DOHH2 (cell line): ENCODE results near the gene CASS4.

ENCODE experiments used
- H3F3A ChIP-seq: fragments of 200-600 bp; sonication (generic), shearing (Covaris generic); 2 replicates; pipeline ENCODE4 v1.6.0; 2016; ENCODE audit warnings: antibody characterized with exemption, mild to moderate bottlenecking; ENCODE audit not compliant: control insufficient read depth, insufficient read depth
- H3K27ac ChIP-seq: fragments of 200-600 bp; sonication (generic); 2 replicates; pipeline ENCODE4 v1.5.1; 2014; ENCODE audit warnings: low read depth, mild to moderate bottlenecking, low read length, moderate library complexity
- H3K27me3 ChIP-seq: fragments of 200-600 bp; sonication (generic); 2 replicates; pipeline ENCODE4 v1.6.1; 2014; ENCODE audit warnings: mild to moderate bottlenecking, low read length, mixed read lengths; ENCODE audit not compliant: control insufficient read depth
- H3K36me3 ChIP-seq: fragments of 200-600 bp; sonication (generic); 2 replicates; pipeline ENCODE4 v1.6.1; 2014; ENCODE audit warnings: mild to moderate bottlenecking, low read length, moderate library complexity, mixed read lengths; ENCODE audit not compliant: control insufficient read depth
- H3K4me1 ChIP-seq: fragments of 200-600 bp; sonication (generic); 2 replicates; pipeline ENCODE4 v1.6.1; 2014; ENCODE audit warnings: mild to moderate bottlenecking, low read length, mixed read lengths; ENCODE audit not compliant: control insufficient read depth
- H3K4me2 ChIP-seq: fragments of 200-600 bp; sonication (generic); 2 replicates; pipeline ENCODE4 v1.6.0; 2014; ENCODE audit warnings: mild to moderate bottlenecking, low read length, moderate library complexity
- H3K4me3 ChIP-seq: fragments of 200-600 bp; sonication (generic); 2 replicates; pipeline ENCODE4 v1.5.1; 2014; ENCODE audit warnings: mild to moderate bottlenecking, low read length, mixed read lengths
- H3K79me2 ChIP-seq: fragments of 200-600 bp; sonication (generic); 2 replicates; pipeline ENCODE4 v1.6.1; 2014; ENCODE audit warnings: mild to moderate bottlenecking, low read length, mixed read lengths; ENCODE audit not compliant: control insufficient read depth
- H3K9me2 ChIP-seq: fragments of 200-600 bp; sonication (generic); replicated peaks from 2 replicates; pipeline ENCODE4 v1.6.1; 2014; ENCODE audit warnings: mild to moderate bottlenecking, low read length, mixed read lengths; ENCODE audit not compliant: control insufficient read depth
- H3K9me3 ChIP-seq: fragments of 200-600 bp; sonication (generic); 2 replicates; pipeline ENCODE4 v1.6.1; 2014; ENCODE audit warnings: antibody characterized with exemption, low read length, mixed read lengths; ENCODE audit not compliant: control insufficient read depth, insufficient read depth
- H4K20me1 ChIP-seq: fragments of 200-600 bp; sonication (generic); 2 replicates; pipeline ENCODE4 v1.6.0; 2014; ENCODE audit warnings: low read depth, mild to moderate bottlenecking, antibody characterized with exemption, low read length, moderate library complexity; ENCODE audit not compliant: control insufficient read depth, insufficient read depth
- CTCF ChIP-seq: fragments of 200-600 bp; sonication (generic); IDR thresholded peaks from one replicate; pipeline ENCODE4 v1.5.1; 2014; ENCODE audit warnings: antibody characterized with exemption, mild to moderate bottlenecking, low read depth, low read length; ENCODE audit not compliant: poor library complexity, severe bottlenecking
- EZH2phosphoT487 ChIP-seq: fragments of 200-600 bp; sonication (generic); IDR thresholded peaks from 2 replicates; pipeline ENCODE4 v1.6.1; 2017; ENCODE audit warnings: borderline replicate concordance, mild to moderate bottlenecking, antibody characterized with exemption, low read length, moderate library complexity, mixed read lengths

Gene CASS4

GRCh38 chr20:56417911-56418310, 5.9 kb downstream of the CASS4 start:
- Histone ChIP-seq H3K9me2 (no peaks in the 10 kb centered on the region), H3K79me2 (no peaks in the 10 kb centered on the region), H3K27ac (no peak overlapping the region), H3K36me3 (no peaks in the 10 kb centered on the region; the same call in 1 of the 2 replicates), H3K4me1 (no peaks in the 10 kb centered on the region), H3K9me3 (no peaks in the 10 kb centered on the region), H3K27me3 (no peaks in the 10 kb centered on the region), H4K20me1 (no peaks in the 10 kb centered on the region), H3K4me2 (no peak overlapping the region), H3K4me3 (no peak overlapping the region), H3F3A (no peaks in the 10 kb centered on the region)
- TF ChIP-seq CTCF (no peak), EZH2phosphoT487 (no peak)

- Histone ChIP-seq H3K79me2 (no peaks in the 10 kb centered on the region), H4K20me1 (no peaks in the 10 kb centered on the region), H3K9me3 (no peaks in the 10 kb centered on the region), H3F3A (no peaks in the 10 kb centered on the region), H3K4me2 (no peak overlapping the region), H3K4me3 (no peak overlapping the region), H3K27me3 (no peaks in the 10 kb centered on the region), H3K27ac (no peak overlapping the region), H3K4me1 (no peaks in the 10 kb centered on the region), H3K9me2 (no peaks in the 10 kb centered on the region), H3K36me3 (no peaks in the 10 kb centered on the region)
- no peak for TF ChIP-seq EZH2phosphoT487
- no peak for TF ChIP-seq CTCF
Observed at GRCh38 chr20:56418385-56418861, 6.4 kb downstream of the CASS4 start.

GRCh38 chr20:56420028-56420427, 8.0 kb downstream of the CASS4 start:
- no peaks in the 10 kb centered on the region for H3K4me1 ChIP-seq
- H3K27ac ChIP-seq: no peak overlapping the region
- H3K4me2 ChIP-seq: no peak overlapping the region

More at GRCh38 chr20:56420028-56420427, 8.0 kb downstream of the CASS4 start:
- Histone ChIP-seq H3K79me2 (no peaks in the 10 kb centered on the region), H4K20me1 (no peaks in the 10 kb centered on the region), H3K9me3 (no peaks in the 10 kb centered on the region), H3K36me3 (no peaks in the 10 kb centered on the region), H3K9me2 (no peaks in the 10 kb centered on the region), H3K4me3 (no peak overlapping the region), H3F3A (no peaks in the 10 kb centered on the region), H3K27me3 (no peaks in the 10 kb centered on the region)
- TF ChIP-seq CTCF (no peak), EZH2phosphoT487 (no peak)
